Sciatic nerve (tissue), 2 donors: Measurements from ENCODE around the gene PTPRE. TPM values are rescaled to one million over a fixed set of nuclear protein-coding genes. Genes with fewer than 3 reads are reported as not detected.

Experiments used
- ATAC-seq: fragments of 200-7000 bp; cut with Tn5 transposase; one replicate; pipeline ENCODE4 v1.9.1; 2020; ENCODE audit warnings: mild to moderate bottlenecking, moderate library complexity
- DNase-seq: peaks from one replicate; pipeline ENCODE4 v3.0.0-alpha.2; 2020; ENCODE audit warnings: low spot score
- intact Hi-C: fragments of 100-400 bp; cut with DNase I; formaldehyde crosslinking; loops from one replicate; pipeline ENCODE4 v1.14.2; 2022
- total RNA-seq: library from RNA; stranded (reverse); fragmentation: NEBNext Ultra II Directional; extraction: Animal tissue kit (Norgen Biotek cat#: 25700); gene quantifications from one replicate; pipeline ENCODE4 v1.2.1, GENCODE V29; 2021
- donor health status: DM: no; HTN: no; CAD: no.
- donor health status: DM: no; HTN: no; CAD: no.

Gene PTPRE
- total RNA-seq, 1 donor from 2014 or later = 53.0 TPM

- ATAC-seq (no peak), DNase-seq (no peak)
- intact Hi-C loops = no loop called here
These were observed 2.4 kb upstream of the PTPRE start for GRCh38 chr10:127904311-127905000.

DNA sequence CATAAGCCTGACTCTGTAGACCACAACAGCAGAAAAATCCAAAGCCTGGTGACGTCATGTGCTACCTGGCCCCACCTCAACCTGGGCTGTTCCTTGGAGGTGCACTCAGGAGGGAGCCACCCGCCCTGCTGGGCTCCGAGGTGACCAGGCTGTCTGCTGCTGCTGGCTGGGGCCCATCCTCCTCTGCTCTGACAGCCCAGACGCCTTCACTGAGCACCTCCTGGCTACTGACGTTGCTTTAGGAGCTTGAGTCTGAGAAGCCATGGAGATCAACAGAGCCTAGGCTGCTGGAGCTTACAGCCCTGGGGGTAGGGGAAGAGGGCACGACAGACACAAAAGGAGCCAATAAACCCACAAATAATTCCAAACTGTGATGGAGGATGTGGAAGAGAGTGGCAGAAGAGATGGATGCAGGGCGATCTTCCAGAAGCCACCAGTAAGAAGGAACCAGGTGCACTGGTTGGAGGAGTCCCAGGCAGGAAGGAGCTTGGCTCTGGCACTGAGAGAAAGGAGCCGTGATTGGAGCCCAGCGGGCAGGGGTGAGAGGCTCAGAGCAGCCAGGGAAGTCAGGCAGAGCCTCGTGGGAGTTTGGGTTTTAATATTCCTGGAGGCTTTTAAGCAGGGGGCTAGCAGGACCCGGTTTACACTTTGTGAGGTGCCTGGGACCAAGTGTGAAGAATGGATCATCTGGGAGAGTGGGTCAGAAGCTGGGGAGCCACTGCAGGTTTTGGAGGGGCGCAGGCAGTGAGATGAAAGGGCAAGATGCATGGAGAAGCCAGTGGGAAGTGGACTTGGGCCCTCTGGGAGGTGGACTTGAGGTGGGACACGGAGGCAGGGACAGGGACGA is 1.7 kb upstream of the PTPRE start:
- DNase-seq (no peak), ATAC-seq (no peak)
- intact Hi-C loops = no loop called here

GRCh38 chr10:127905848-127906261 is 1.0 kb upstream of the PTPRE start:
- intact Hi-C loops = loop anchor here (2.0 kb wide), 1 partner anchor 105 kb away; no protein-coding TSS in a partner anchor
- DNase-seq = no peak
- ATAC-seq = no peak

DNA sequence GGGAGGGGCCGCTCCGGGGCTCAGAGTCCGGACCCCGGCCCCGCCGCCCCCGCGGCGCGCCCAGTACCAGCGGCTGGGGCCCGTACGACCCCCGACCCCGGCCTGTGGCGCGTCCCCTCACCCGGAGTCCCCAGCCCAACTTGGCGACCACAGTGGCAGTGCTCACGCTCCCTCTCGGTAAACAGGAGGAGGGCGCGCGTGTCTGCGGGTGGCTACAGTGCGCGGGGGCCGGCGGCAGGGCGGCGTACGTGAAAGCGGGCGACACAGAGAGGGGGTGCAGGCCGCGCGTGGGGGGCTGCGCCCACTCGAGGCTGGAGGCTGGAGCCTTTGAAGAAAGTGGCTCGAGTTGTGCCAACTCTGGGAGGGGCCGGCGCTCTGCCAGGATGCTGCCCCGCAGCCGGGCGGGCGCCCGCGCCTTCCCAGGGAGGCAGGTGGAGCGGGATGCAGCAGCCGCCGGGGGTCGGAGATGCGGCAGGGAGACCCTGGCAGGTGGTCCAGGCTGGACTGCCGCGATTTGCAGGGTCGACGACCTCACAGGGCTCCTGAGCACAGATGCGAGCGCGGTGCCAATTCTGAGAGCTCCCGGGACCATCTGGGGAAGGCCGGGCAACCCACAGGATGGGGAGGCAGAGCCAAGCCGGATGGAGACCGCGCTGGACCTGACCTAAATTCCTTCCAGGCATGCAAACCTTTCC is 655 bp downstream of the PTPRE start:
- peak; percentile 34 for ATAC-seq
- intact Hi-C loops = loop anchor here (2.0 kb wide), 1 partner anchor 103 kb away; no protein-coding TSS in a partner anchor
- peak; percentile 76 for DNase-seq

DNA sequence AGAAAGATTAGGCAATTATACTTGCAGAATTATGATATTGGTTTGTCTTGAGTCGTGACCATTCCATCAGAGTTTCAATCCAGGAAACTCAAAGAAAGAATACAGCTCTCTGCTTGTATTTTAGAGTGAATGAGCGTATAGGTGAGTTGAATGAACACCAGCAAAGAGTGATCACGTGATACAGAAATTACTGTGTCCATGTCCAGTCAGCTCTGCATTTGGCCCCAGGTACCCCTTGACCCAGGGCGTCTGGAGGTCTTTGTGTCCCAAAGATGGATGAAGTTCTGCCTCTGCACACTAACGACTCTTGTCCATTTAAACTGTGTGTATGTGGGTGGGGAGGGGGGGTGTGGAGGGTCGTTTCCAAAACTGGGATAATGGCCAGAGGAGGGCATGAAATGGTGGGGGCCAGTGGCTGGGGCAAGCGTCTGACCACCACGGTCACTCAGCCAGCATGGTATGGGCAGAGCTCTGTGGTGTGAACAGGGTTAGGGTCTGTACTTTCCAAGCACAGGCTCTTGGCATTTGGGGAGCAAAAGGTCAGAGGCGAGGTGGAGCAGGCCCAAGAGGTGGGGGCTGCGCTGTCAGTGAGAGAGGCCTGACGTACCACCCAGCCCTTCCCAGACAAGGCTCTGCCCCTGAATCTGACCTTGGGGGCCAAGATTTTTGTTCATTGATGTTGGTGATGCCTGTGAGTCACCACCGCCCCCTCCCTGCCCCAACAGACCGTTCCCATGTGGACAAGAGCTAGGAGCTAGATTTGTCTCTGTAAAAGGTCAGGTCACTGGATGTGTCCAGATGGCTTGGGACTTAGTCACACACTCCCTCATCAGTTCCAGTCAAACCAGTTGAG is 1.4 kb downstream of the PTPRE start:
- intact Hi-C loops = no loop called here
- peak; percentile 50 for ATAC-seq
- DNase-seq = no peak

- no peak for ATAC-seq
These were observed 2.0 kb downstream of the PTPRE start for GRCh38 chr10:127908959-127909267.

GRCh38 chr10:127909716-127910463 is 3.0 kb downstream of the PTPRE start:
- DNase-seq (no peak), ATAC-seq (no peak)
- intact Hi-C loops = no loop called here

More at GRCh38 chr10:127908959-127909267, 2.0 kb downstream of the PTPRE start:
- intact Hi-C loops = no loop called here
- no peak for DNase-seq

DNA sequence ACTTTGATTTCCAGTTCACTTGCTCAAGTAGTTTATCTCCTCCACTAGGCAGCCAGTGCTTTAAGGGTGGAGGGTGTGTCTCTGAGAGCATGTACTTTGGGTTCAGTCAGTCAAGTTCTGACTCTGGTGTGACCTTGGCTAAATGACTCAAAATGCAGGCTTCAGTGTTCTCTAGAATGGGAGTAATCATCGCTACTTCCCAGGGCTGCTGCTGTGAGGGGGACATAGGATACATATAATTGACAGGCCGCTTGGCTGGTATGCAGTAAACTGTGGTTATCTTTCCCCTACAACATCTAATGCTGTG is 3.5 kb downstream of the PTPRE start:
- ATAC-seq (no peak), DNase-seq (no peak)
- intact Hi-C loops = no loop called here

DNA sequence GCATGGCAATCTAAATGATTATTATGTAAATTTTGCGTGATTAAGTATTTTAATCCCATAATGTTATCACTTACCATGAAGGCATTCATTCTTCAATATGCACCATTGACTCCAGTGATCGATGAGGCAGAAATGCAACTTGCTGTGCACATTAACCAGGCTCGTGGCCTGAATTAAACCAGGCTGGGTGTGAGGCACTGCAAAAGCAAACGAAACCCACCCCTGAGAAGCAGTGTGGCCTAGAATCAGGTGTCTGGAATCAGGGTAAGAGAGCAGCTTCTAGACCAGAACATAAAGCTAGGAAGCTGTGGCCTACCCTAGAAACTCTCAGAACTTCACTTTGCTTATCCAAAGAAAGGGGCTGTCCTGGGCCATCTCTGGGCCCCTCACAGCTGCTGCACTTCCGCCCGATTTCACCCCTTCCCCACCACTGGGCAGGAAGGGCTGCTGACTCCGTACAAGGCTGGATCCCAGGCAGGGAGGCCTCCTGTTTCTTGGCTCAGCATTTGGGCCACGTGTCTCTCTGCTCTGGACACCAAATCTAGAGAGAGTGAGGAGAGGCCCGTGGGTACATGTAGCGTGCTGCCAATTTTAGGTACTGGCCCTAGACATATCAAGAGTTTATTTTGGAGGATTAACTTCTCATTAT is 4.4 kb downstream of the PTPRE start:
- ATAC-seq (no peak), DNase-seq (no peak)
- intact Hi-C loops = no loop called here

- no peak for ATAC-seq
- intact Hi-C loops = no loop called here
- no peak for DNase-seq
These were observed 5.0 kb downstream of the PTPRE start for GRCh38 chr10:127911867-127912257.

DNA sequence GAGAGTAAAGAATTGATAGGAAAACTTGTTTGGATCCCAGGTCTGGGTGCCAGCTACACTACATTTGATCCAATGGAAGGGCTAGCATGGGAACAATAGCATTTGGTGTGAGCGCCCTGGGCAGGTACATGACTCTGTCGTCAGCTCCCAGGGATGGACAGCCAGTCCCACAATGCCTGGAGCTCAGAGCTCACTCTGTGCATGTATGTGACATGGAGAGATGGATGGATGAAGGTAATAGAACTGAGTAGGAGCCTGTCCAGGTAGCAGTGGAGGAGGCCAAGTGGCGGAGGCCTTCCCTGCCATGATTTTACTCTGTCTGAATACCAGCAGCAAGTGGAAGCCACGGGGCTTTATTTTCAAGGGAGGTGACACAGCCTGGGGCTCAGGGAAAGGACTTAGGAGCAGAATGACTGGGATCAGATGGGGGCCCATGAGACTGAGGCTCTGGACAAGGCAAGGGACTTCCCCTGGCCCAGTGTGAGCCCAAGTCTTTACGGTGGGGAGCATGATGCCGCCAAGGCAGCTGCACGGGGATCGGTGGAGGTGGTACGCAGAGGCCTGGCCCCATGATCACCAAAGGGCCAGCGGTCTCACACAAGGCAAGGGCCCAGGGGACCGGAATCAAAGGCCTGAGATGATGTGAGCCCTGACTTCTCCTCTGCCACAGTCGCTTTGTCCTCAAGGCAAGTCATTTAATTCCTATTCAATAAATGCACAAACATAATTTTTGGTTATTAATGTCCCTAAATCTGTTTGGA is 5.9 kb downstream of the PTPRE start:
- no peak for DNase-seq
- ATAC-seq = no peak
- intact Hi-C loops = no loop called here

- ATAC-seq = no peak
- DNase-seq = no peak
- intact Hi-C loops = no loop called here
These were observed 6.5 kb downstream of the PTPRE start for GRCh38 chr10:127913368-127913759.

DNA sequence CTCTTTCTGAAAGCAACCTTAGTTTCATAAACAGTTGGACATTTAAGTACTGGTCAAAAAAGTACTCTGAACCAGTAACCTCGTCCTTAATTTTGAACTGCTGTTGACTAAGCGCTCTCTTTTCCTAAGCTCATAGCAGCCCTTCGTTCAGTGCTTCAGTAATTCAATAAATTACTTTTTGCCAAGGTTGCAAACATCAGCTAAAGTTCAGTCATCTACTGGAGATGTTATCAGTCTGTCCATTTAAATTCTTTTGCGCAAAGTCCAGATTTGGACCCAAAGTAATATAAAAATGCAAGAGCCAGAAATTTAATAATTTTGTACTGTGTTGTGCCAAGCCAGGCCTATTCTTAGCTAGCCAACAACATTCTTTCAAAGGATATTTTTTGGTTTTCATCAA is 8.4 kb downstream of the PTPRE start:
- intact Hi-C loops = no loop called here
- ATAC-seq = no peak

DNA sequence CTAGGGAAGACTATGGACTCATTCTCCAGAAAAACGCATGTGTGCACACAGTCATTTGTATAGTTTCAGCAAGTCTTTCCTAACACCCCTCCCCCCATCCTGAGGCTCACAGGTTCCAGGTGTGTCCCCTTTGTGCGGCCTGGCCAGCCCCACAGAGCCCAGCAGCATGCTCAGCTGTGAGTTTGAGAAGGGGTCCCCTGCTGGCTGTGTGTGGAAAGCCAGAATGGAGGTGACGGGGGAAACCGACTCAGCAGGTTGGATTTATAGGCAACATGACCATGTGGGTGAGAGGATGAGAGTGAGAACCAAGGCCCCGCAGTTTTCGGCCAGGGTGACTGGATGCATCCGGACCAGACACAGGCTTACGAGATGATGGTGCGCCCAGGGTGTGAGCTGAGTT is 9.9 kb downstream of the PTPRE start:
- intact Hi-C loops = no loop called here
- ATAC-seq (no peak), DNase-seq (no peak)

More for the DNA sequence above, 8.4 kb downstream of the PTPRE start:
- DNase-seq = no peak

DNA sequence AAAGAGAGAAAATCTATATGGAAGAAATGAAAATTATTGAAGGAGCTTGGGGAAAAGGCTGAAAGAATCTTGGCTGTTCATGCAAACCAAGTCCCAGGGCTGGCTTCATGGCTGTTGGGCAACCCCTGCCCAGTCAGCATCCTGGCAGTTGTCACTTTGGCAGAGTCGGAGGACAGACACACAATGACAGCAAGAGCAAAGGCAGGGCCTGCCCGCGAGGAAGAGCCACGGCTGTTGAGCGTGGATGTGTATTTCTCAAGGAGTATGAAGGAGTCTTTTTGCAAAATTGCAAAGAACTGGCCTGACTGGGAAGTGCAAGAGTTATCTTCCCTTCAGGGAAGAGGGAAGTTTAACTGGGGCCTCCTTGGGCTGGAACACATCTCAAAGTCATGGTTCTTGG is 11.7 kb downstream of the PTPRE start:
- ATAC-seq (no peak), DNase-seq (no peak)
- intact Hi-C loops = no loop called here

DNA sequence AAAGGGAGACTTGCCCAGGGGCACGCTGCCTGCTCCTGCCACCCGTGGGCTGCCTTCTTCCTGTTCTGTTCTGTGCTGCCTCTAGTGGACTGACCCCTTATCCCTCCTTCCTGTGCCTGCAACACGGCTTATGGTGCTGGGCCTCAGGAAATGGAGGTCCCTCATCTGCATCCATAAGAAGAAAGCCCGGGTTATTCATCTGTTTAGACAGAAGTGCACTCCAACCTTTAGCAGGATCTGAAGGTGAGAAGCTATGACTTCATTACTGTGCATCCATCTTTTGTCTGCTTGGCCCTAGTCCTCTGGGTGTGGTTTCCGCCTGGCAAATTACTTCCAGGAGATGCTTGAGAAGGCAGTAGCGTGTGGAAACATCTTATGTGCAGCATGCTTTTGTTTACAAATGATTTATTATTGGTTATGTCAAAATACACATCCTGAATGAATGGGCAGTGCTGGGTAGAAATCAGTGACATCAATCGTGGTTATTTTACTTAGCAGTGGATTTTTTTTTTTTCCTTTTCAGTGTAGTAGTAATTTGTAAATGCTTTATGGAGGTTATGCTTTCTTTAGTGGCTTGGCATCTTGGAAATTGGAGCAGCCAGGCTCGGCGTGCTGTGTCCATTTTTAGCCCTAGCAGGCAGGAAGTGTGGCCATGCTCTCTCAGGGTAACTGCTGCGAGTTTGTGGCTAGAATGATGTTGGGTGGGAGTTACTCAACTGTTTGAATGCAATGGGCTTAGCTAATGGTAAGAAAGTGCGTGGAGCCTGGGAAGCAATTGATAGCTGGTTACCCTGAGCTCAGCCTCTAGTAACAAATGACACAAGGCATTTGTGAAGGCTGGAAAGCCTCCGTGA is 12.7 kb downstream of the PTPRE start:
- DNase-seq (no peak), ATAC-seq (peak; percentile 25)
- intact Hi-C loops = loop anchor here (5.0 kb wide), 1 partner anchor 83 kb away; no protein-coding TSS in a partner anchor
